Activated CD8-positive, alpha-beta memory T cell treated with anti-CD3 and anti-CD28 coated beads, Interleukin-2, amount 50 U/mL, for 48 hours (primary cell): Measurements from ENCODE around the gene REC8.

Source experiments
- DNase-seq: peaks from one replicate; pipeline ENCODE4 v3.0.0-alpha.2; 2020

Gene REC8

GRCh38 chr14:24160850-24161804, 10.8 kb upstream of the REC8 start, which contains the start of gene IRF9:
TSS of gene IRF9 (plus strand) at chr14:24161265. CDS start at chr14:24162145, 880 bp downstream.
- peak; percentile 100 for DNase-seq

- DNase-seq, result no peak
These were observed 9.8 kb upstream of the REC8 start for GRCh38 chr14:24162093-24162492.

- no peak for DNase-seq
These were observed 7.3 kb upstream of the REC8 start for GRCh38 chr14:24164518-24164991.

DNA sequence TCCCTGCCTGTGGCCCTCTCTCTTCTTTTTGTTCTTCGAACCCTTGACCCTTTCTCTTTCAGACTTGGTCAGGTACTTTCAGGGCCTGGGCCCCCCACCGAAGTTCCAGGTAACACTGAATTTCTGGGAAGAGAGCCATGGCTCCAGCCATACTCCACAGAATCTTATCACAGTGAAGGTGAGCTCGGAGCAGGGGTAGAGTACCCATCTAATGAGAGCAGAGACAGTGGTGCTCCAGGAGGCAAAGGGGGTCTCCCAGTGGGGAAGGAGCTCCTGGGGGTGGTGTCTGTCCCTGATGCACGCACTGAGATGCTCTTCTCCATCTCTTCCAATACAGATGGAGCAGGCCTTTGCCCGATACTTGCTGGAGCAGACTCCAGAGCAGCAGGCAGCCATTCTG, 6.1 kb upstream of the REC8 start:
- no peak for DNase-seq

DNA sequence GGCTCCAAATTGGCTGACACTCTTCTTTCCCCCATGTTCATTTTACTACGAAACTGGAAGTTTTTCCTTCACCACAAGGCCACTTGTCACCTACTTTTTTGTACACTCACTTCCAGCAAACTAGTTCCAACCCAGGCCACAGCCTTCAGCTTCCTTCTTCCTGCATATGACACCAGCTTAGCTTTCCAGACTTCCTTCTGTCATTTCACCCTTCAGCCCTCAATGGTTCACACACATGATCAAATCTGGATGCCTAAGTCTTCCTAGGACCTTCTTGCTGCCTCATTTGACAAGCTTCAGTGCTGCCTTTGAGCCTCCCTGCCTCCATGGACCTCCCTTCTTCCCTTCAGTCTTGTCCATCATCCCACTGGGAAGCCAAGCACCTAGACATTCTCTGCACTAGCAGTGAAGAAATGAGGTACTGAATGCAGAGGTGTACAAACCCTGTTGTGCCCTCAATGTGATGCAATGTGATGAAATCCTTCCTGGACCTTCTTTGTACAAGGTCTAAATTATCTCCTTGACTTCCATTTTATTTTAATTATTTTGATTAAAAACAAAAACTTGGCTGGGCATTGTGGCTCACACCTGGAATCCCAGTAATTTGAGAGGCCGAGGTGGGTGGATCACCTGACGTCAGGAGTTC, 4.3 kb upstream of the REC8 start:
- DNase-seq, result no peak

DNA sequence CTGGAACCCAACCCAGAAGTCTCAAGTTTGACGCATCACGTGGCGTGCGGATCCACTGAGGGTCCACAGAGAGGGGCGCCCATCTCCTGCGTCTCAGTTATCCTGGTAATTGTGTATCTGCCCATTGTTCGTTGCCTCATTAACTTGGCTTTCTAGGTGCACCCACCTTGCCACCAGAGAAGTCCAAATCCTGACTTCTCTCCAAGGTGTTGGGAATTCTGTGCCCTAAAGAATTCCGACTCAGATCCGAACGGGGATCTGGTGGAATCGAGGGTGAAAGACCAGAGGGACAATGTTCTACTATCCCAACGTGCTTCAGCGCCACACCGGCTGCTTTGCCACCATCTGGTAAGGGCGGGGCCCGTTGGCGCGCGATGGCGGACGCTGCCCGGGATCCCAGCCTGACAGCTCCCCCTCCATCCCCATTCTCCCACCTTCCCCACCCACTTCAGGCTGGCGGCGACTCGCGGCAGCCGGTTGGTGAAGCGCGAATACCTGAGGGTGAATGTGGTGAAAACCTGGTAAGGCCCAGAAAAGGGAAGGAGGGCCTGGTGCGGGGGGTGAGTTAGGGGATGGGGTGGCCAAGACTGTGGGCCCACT, 481 bp downstream of the REC8 start:
- DNase-seq, result no peak

DNA sequence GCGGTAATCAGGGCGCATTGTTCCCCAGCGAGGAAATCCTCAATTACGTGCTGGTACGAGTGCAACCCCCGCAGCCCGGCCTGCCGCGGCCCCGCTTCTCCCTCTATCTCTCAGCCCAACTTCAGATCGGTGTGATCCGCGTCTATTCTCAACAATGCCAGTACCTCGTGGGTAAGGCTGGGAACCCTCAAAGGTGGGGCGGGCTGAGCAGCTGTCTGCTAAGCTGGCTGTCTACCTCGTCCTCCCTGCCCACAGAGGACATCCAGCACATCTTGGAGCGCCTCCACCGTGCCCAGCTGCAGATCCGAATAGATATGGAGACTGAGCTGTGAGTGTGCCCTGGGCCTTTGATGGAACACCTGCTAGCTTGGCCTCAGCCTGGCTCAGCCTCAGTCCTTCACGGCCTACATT, 996 bp downstream of the REC8 start:
- DNase-seq, result no peak

GRCh38 chr14:24176599-24176998, 4.7 kb downstream of the REC8 start:
- DNase-seq, result no peak

- no peak for DNase-seq
These were observed 5.4 kb downstream of the REC8 start for GRCh38 chr14:24177041-24177825.

DNA sequence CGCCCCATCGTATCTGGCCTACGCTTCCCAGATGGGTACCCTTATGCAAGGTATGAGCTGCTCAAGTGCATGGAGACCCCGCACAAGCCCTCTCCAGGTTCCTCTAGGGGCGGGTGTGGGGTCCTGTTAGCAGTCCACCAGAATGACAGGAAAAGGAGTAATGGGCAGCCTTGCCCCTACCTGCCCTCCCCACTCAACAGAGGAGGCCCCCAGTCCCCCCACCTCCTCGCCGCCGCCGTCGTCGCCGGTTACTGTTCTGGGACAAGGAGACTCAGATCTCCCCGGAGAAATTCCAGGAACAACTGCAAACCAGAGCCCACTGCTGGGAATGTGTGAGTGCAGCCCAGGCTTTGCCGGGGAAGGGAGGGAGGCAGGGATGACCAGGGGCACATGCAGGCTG, 6.0 kb downstream of the REC8 start:
- DNase-seq, result no peak

DNA sequence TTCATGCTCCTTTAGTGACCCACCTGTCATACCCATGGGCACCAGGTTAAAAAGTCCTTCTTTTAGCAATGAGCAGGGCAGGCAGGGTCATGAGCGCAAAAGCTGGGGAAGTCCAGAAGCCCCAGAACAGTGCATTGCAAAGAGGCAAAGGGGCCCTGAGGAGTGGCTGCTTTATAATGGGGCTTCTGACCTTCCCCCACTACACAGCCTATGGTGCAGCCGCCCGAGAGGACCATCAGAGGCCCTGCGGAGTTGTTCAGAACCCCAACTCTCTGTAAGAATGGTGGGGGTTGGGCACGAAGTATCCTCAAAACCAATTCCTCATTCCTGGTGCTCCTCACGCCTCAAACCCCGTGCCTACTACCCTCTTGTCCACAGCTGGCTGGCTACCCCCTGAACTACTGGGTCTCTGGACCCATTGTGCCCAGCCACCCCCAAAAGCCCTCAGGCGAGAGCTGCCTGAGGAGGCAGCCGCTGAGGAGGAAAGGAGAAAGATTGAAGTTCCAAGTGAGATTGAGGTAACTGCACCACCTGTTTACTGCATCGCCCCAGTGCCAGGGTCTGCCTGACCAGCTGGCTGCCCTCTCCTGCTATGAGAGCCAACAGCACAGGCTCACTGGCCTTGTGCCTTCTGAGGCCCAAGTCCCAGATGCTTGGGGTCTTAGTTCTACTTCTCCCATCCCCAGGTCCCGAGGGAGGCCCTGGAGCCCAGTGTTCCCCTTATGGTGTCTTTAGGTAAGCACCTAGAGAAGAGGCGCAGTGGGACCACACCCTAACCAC, 6.7 kb downstream of the REC8 start:
- DNase-seq, result no peak

DNA sequence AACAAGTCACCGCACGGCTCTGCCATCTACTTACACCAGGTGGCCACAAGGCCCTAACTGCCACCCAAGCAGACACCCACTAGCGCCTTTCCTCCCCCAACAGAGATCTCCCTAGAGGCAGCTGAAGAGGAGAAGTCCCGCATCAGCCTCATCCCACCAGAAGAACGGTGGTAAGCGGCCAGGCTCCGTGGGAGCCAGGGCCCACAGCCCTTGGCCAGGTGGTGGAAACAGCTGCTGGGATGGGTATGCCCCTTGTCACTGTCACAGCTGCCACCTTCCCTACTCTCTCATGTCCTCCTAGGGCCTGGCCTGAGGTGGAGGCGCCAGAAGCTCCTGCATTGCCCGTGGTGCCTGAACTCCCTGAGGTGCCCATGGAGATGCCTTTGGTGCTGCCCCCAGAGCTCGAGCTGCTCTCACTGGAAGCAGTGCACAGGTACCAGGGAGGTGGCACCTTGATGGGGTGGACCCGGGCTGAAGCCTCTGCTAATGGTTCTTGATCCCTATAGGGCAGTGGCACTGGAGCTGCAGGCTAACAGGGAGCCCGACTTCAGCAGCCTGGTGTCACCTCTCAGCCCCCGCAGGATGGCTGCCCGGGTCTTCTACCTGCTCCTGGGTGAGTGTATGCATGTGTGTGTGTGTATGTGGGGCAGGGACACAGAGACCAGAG, 7.5 kb downstream of the REC8 start:
- no peak for DNase-seq

DNA sequence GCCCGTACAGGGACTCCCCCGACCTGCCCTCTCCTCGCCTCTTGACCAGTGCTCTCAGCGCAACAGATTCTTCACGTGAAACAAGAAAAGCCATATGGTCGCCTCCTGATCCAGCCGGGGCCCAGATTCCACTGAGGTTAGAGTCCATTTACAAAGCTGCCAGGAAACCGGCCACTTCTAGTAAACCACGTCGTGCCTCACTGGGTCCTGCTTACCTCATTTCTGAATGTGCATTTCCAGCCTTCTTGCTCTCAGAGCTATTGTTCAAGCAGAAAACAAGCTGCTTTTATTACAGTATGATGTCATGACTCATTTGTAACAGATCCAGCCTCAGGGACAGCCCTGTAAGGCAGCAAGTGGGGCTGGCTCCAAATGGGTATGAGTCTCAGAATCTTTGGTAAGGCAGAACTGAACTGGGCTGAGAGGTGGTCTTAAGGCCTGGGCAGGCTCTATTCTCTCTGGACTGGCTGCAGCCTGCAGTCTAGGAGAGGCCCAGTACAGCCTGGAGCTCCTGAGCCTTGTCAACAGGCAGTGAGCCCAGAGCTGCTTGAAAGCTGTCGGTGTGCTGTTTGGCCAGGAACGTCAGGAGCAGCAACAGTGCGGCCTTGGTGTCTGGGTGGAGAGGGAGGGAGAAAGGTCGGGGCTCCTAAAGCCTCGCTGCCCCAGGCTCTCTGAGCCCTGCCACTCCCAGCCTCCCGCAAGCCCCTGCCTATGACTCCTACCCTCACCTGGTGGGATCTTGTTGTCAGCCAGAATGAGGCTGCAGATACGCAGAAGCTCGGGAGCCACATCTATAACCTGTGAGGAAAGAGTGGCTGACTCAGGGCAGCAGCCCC, 8.3 kb downstream of the REC8 start:
- no peak for DNase-seq

DNA sequence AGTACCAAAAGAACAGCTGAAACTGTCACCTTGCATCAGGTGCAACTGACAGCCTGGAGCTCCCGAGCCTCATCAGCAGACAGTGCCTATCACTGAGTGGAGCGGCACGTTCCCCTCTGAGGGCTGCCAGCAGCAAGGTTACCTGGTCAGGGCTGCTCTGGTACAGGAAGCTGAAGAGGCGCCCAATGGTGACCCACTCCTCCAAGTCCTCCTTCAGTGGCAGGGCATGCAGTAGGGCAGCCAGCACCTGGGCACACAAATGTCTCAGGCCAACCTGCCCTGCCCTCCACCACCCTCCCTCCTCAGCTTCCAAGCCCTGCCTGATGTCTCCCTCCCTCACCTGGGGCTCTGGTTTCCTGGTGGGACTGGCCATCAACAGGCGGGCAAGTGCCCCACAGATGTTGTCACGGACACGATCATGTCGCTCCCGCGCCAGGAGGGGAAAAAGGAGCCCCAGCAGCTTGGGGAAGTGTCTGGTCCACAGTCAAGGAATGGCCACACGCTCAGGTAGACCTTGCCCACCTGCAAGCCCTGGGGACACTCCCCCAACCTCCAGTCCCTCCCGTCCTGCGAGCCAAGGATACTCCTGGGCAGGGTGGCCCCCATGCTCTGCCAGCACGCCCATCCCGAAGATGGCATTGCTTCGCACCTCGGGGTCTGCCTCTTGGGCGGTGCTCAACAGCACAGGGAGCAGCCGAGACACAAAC, 9.6 kb downstream of the REC8 start:
- DNase-seq, result no peak

DNA sequence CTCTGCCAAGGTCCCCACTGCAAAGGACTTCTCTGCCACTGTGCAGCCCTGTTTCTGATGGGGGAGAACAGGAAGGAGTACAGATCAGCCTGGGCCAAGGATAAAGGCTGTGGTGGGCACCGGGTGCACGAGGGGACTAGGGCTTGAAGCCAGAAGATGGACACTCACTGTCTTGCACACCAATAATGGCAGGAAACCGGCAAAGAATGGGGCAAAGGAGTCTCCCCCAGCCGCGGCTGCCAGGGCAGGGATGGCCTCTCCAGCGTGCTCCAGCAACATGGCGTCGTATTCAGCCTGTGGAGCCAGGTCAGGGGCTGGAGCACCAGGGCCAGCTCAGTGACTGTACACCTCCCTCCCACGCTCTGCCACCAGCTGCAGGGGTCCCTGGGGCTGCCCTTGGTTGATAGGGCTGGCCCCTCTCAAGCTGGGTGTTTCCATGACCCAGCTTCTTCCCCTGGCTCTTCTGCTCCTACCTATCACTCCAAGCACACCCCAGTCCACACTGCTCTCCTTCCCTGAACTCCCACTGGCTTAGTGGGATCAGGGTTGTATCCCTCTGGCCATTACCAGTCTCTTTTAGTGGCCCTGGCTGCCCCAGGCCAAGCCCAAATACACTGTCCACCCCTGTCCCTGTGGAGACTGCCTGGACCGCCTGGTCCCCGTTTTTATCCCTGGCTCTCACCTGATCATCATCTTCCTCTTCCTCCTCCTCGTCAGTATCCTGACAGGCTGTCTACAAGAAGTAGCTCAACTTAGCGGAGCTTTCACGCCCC, 10.4 kb downstream of the REC8 start:
- DNase-seq, result no peak

DNA sequence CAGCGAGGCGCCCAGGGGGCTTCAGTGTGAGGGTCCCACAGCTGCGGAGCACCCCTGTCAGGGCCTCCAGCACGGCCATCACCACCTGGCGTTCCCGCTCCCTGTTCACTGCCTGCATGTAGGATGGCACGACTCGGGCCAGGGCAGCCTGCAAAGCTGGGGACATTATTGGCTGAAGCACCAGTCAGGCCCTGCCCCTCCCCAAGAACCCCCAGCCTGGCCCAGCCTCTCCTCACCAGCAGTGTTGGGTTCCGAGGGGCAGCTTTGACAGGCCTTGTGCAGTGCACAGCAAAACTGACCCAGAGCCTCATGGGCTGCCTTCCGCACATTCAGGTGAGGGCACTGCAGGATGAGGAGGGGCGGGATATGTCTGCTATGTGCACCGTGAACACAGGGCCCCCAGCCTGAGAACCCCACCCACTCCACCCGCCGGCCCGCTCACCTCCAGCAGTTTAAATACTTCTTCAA, 11.2 kb downstream of the REC8 start:
- DNase-seq, result no peak

GRCh38 chr14:24184104-24184970, 12.5 kb downstream of the REC8 start:
- DNase-seq, result no peak

GRCh38 chr14:24185026-24185425, 13.1 kb downstream of the REC8 start:
- no peak for DNase-seq
